NCI-H1436 treated with DMSO at 0.1 percent for 48 hours (cell line): Measurements from ENCODE around the gene CYB5A.

ENCODE experiments used
- DNase-seq: peaks from one replicate; lab custom pipeline; 2025; lab: John Stamatoyannopoulos, UW

Gene CYB5A

DNA sequence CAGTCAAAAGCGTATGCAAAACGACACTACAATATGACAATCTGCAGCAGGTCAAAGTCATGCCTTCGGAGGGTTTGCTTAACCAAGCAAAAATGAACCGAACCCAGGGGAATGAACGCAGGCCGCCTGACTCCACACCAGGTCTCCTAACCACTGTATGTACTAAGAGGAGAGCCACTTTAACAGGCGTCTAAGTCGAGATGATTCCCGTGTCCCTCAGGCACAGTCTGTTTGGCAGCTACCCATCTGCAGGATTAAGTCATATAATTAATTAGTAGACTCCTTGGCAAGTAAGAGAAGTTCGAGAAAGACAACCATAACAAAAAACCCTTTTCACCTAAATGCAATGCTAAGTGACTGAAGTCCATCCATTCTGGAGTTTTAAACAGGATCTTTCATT, 15.2 kb downstream of the CYB5A start:
- no peak for DNase-seq

DNA sequence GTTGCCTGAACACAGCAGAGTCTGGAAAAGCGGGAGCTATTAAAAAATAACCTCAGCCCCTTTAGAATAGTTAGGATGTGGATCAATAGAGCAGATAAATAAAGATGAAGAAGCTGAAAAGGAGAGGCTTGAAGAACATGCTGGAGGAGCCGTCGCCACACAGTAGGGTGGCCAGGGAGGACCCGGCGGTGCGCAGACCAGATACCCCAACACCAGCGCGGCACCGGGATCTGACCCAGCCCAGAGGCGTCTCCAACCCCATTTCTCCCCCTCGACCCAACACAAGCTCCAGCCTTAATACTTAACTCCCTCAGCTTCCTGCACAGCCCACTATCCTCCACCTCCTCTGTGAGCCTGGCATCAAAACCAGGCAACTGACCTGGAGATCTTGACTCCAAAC, 16.0 kb downstream of the CYB5A start:
- DNase-seq: no peak

DNA sequence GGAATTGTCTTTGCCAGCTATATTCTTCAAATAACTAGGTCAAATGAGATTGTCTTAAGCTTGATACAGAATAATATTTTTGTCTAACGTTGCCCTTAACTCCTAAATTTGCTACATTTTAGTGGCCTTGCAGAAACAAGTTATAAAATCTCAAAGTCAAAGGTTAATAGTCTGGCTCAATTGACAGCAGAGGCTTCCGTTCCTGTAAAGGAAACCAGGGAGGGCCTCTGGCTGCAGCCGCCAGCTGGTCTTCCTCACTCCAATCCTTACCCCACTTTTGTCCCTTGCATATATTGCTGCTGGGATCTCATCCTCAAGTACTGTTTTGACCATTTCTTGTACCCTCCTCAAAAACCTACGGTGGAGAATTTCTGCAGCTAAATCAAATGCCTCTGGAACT, 17.1 kb downstream of the CYB5A start:
- DNase-seq: no peak

DNA sequence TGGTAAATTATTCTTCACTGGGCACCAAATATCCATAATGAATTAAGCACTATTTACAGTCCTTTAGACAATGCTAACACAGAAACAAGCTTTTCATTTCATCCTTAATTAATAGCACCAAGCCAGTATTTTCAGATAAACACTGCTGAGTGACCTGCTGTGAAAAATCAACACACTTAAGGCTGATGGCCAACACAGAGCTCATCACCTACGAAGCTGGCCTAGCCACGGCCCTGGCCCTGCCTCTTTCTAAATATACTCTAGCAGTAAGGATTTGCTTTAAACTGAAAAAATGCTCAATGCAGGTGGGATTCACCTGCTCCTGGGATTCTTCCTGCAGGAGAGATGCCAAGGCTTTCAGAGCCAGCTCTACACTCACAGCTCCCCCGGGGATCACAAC, 18.4 kb downstream of the CYB5A start:
- DNase-seq: no peak

DNA sequence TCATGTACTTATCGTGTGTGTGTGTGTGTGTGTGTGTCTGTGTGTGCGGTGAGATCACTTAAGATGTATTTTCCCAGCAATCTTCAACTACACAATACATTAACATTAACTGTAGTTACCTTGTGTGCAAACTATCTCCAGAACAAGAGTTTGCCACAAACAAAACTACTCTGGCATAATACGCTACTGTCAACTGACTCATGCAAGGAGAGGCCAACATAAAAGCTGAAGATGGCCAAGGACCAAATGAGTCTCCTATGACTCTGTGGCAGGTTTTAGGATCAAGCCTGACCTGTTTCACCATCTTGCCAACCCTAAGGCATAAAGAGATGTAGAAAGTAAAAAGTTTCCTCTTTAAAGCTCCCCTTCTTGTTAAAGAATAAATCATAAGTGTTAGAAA, 20.1 kb downstream of the CYB5A start:
- no peak for DNase-seq

DNA sequence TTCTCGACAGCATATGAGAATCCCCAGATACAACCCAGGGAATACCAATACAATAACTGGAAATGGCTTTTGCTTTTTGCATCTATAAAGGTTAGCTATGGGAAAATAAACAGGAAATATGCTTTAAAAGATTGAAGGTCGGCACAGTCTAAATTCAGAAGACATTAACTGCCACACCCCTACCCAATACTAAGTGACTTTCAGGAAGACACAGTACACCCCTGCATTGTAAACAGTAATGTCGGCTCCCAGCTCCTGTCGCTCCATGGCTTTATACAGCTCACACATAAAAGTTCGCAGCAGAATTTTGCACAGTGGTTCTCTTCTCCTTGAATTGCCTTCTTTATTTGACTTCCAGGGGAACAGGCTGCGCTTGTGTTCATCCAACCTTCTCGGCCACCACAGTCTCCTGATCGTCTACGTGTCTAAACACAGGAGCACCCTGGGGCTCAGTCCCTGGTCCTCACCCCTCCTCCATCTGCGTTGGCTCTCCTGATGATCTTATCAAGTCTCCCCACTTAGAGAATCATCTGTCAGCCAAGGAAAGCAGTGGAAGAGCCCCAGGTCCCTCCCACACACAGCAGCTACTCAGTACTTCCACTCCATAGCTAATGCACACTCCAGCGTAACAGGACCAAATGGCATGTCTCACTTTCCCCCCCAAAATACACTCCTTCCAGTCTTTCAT, 22.7 kb downstream of the CYB5A start:
- DNase-seq: no peak

DNA sequence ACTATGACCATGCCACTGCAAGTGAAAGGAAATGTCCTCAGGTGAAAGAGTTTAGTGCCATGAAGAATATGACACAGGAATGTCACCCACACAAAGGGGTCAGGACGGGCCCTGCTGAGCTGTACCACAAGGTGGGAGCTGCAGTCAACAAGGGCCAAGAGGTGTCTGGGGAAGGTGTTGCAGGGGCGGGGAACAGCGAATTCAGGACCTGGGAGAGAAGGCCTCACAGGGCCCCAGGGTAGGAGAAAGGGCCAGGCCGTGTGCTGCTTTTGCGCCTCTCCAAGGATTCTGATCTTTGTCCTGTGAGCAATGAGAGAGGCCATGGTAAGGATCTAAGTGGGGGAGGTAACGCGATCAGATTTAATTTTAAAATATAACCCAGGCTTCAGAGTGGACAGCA, 23.6 kb downstream of the CYB5A start:
- DNase-seq: no peak

DNA sequence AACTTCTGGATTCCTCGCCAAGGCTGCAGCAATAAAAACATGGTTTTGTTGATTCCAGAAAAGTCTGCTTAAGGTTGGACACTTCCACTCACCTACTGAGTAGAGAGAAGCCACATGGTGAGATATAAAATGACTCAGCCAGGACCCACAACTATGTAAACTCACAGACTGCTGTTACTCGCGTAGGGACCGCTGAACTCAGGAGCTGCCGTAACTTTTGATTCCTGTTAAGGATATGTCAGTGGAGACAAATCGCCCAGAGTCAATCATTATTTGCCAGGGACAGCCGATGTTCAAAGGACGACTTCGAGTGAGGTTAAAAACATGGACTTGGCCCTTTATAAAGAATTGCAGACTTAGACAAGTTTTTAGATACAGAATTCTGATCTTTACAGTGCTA, 25.6 kb downstream of the CYB5A start:
- DNase-seq: no peak

DNA sequence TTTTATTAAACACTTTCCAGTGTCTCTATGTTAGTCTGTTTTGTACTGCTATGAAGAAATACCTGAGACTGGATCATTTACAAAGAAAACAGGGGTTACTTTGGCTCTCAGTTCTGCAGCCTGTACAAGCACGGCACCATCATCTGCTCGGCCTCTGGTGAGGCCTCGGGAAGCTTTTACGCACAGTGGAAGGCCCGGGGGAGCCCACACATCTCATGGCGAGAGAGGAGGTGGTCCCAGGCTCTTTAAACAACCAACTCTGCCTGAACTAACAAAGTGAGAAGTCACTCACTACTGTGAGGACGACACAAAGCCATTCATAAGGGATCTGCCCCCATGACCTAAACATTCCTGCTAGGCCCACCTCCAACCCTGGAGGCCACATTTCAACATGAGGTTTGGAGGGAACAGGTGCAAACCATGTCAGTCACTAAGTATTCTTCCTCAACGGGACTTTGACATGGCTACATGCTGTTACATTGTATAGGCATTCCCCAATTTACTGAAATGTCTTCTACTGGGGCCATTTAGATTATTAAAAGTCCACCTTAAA, 26.1 kb downstream of the CYB5A start:
- DNase-seq: no peak

DNA sequence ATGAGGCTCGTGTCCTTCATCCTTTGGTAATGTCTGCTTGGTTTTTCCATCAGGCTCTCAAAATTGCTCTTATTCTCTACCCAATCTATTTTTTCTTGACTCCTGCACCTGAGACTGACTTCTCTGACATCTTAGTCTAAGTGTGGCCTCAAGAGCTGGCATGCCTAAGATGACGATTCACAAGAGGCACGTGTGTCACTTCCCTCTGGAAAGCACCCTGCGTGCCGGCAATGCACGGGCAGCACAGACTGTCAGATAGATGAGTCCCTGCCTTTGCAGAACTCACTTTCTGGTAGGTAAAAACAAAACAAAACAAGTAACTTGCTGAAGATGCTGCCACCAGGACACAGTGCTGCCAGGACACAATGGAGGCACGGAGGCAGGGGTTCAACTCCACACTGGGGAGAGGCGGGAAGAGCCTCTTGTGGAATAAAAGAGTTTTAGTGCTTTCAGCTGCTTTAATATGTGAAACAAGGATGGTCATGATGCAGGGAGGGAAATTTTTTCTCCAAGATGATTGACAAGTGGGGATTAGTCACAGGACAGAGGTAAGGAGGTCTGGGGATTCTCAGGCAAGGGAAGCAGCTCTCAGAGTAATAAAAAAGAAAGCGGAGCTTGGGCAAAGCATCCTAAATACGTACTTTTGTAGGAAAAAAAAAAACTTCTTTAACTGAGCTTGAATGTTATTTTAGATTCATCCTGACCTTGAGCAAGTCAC, 27.3 kb downstream of the CYB5A start:
- no peak for DNase-seq

DNA sequence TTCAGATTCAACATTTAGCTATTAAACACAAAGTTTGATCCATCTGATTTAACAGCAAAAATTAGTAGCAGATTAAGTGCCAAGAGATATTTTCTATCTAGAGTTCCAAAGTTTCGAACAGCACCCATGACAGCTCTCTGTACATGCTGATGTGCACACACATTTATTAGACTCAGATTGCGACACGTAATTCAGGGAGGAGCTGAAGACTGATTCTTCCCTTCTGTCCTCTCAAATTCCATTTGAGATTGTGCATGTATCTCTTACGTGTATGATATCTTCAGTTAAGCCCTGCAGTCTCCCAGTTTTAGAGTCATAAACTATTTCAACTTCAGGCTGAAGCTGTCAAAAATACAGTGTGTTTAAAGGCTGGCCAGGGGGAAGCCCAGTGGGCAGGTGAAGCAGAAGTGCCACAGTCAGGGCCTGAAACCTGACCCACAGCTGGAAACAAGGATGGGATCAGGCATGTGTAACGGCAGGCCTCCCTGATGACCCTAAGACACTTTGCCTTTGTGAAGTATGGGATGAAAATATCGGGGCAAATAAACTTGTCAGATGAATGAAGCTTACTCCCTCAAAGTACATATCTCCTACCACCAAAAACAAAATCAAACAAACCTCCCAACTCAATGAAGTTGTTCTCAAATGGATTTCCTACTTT, 30.6 kb downstream of the CYB5A start:
- no peak for DNase-seq

DNA sequence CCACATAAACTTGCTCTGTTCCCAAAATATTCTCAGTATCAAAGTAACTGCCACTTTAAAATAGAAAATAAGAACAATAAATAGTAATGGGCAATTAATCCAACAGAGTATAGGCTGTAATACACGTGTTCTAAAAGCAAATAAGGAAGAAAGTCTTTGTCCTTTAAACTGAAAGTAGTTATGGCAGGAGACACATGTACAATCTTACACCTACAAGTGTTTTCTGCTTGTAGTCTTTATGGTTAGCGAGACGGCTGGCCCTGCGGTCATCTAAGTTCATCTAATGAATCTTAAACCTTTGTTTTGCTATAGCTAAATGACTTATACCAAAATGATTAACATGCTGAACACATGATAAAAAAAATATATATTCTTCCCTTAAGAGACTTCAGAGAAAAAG, 32.4 kb downstream of the CYB5A start:
- no peak for DNase-seq

DNA sequence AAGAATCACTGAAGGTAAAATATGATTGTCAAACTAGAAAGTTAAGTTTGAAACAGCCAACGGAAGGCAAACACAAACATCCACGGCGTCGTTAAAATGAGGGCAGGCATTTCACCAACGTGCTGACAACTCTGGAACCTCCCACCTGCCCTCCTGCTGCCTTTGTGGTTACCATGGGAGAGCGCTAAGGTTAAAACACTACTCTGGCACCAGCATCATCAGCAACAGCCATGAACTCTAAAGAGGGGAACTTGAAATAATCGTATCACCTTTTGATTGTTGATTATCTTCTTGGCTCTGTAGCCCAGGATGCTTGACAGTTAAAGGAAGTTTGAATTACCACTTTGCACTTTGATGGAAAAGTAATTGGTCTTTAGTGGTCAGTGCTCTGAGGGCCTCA, 34.7 kb downstream of the CYB5A start:
- no peak for DNase-seq

DNA sequence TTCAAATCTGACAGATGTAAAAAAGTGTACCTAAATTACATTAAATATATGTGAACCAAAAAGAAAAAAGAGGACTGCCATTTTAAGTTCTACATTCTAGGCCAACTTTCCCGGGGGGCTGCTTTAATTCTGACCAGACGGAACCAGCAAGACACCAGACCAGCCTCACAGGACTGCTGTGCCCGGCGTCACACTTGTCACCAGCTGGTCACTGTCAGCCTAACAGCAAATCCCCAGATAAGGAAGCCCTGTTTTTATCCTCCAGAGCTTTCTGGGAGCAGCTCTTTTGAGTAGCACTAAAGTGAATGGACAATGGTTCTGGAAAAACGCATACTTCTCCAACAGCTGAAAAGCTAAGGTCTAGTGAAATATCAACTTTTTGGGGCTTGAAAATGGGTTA, 35.6 kb downstream of the CYB5A start:
- DNase-seq: no peak

DNA sequence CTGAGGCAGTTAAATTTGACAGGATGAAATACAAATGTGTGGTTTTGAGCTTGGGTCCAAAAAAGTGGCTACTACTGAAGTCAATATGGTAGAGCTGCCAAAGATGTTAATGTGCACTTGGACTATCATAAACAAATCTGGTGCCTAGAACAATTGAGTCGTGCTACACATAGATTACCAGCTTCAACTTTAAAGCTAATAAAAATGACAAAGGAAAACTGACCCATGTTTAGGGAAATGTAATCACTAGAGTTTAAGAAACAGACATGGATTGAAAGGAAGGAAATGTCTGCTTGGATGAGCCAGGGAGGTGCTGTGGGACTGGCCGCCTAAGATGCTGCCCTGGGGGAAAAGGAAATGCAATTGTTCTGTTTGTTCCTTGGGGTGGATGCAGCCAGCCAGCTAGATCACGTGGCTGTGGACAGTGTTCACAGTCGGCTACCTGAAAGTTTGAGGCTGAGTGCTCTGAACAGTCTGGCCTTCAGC, 36.6 kb downstream of the CYB5A start:
- DNase-seq: no peak

DNA sequence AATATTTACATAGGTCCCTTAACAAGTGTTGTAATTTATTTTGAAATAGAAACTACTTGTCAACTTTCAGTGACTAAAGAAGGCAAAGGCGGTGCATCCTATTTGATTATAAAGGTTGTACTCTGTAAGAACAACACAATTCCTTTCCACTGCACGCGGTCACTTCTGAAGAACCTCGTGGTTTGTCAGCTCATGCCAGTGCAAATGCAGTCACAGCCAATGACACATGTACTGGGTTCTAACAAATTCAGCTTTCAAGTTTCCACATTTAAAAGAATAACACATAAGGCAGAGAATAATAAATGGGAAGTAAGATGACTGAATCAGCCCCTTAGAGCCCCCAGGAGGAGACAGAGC, 39.7 kb downstream of the CYB5A start:
- no peak for DNase-seq

DNA sequence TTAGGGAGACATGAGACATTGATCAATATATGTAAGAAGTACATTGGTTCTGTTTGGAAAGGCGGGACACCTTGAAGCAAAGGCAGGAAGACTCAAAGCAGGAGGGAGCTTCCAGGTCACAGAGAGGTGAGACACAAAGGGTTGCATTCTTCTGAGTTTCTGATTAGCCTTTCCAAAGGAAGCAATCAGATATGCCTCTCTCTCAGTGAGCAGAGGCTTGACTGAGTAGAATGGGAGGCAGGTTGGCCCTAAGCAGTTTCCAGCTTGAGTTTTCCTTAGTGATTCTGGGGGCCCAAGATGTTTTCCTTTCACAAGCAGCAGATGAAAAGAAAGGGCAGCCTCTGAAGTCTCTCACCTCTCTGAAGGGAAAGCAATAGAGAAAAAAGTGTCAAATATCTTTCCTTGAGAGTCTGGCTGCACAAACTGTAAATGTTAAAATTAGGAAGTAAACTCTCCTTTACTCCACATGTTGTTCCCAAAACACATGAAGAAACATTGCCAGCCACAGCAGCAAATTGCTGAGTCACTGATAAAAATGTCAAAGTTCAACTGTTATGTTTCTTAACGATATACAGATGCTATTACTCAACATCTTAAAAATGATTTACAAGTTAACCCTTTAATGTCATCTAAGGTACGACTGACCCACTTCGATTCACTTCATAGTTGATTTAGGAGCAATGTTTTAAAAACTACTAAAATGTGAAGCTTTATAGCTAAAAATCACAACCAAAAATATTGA, 40.3 kb downstream of the CYB5A start:
- DNase-seq: no peak

DNA sequence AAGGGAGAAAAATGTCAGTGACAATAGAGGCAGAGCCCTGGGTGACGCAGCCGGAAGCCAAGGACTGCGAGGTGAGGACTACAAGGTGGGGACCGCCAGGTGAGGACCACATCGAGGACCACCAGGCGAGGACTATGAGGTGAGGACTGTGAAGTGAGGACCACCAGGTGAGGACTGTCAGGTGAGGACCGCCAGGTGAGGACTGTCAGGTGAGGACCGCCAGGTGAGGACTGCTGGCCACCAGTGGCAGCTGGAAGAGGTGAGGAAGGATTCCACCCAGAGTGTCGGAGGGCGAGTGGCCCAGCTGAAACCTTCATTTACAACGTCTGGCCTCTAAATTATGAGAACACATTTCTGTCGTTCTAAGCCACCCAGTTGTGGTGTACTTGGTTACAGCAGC, 41.6 kb downstream of the CYB5A start:
- no peak for DNase-seq

DNA sequence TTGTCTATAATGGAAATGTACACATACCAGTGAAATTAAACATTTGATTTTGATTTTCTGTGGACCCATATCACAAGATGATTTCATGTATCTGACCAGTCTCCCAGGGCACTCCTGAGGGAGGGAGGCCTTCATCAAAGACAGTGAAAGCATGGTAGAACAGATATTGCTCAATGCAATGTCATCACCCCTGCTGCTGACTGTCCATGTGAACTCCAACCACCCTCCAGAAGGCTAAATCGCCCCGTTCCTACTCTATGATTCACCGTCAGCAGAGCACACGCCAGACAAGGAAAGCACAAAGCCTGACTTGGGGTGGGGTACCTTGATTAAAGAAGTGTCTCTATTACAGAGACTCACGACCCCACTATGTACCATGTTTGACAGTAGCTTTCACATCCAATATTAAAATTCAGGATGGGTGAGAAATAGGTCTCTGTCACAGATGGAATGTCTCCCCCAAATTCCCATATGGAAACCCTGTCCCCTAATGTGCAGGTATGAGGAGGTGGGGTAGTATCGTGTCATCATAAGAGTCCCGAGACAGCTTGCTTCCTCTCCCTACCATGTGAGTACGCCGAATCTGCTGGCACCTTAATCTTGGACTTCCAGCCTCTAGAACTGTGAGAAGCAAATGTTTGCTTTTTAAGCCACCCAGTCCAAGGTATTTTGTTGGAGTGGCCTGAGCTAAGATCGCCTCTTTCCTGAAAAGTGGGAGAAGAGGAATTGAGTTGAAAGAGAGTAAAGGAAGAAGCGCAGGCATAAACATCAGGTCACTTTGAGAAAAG, 42.4 kb downstream of the CYB5A start:
- no peak for DNase-seq

DNA sequence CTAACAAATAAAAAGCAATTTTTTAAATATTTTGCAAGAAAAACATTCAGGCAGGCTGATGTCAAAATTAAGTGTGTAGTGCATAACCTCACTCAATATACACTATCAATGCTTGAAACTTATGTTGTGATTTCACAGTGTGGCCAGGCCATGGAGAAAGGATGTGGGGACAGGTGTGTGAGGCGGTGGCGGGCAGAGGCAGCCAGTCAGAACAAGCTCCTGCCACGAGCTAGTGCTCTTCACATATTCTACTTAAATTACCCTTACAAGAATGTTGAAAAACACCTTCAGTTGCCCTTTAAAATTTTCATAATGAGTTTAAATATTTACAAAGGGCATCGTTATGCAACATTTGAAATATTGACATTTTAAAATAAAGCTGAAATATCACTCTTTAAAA, 43.2 kb downstream of the CYB5A start:
- DNase-seq: no peak

DNA sequence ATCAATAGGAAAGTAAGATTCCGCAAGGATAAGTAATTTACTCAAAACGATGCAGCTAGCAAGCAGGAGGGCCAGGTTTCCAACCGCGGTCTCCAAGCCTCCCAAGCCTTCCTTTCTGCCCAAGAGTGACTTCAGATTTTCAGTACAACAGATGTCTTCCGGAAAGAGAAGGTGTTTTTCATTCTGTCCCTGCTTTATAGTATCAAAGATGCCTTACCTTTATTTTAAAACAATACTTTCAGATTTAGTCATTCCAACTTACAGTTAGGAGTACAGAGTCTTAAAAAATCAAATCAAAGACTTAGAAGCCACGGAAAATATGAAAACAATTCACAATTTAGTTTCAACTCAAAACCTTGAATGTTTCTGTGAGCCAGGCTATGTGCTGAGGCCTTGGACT, 43.6 kb downstream of the CYB5A start:
- DNase-seq: no peak

DNA sequence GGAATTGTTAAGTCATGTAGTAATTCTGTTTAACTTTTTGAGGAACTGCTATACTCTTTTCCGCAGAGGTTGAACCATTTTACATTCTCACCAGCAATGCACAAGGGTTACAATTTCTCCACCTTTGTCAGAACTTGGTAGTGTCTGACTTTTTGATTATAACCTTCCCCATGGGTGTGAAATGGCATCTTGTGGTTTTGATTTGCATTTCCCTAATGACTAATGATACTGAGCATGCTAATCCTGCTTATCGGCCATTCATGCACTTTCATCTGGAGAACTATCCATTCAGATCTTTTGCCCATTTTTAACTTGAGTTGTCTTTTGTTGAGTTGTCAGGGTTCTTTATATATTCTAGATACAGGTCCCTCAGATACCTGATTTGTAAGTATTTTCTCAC, 47.2 kb downstream of the CYB5A start:
- DNase-seq: no peak
